A549 (cell line): ENCODE results near the gene NUP214. TPM values are rescaled to one million over a fixed set of nuclear protein-coding genes. Genes with fewer than 3 reads are reported as not detected.

ENCODE experiments used
- ATAC-seq, 2 experiments: fragments of 200-7000 bp in 1 of 2; fragments of >200 bp in 1 of 2; cut with Nextera tagmentation in 1 of 2; cut with Tn5 transposase in 1 of 2; 3 replicates each; pipeline versions ENCODE4 v1.8.0 to v1.9.1; 2018 to 2020; ENCODE audit warnings: mild to moderate bottlenecking in 1 of 2, moderate library complexity in 1 of 2
- CTCF ChIA-PET: fragments of 300-600 bp; sonication (Branson Sonifier 250); formaldehyde crosslinking; extraction: SDS; loops from one replicate; lab custom pipeline; 2021; ENCODE audit warnings: antibody characterized with exemption, inconsistent platforms; lab: Yijun Ruan, JAX
- POLR2A ChIA-PET: fragments of 350-600 bp; formaldehyde crosslinking; extraction: SDS; loops from one replicate; lab custom pipeline; 2021; ENCODE audit warnings: antibody characterized with exemption, inconsistent platforms; lab: Yijun Ruan, JAX
- DNase-seq, 2 experiments: peaks; one replicate each; pipeline versions ENCODE4 v3.0.0 to v3.0.0-alpha.2; 2011 to 2016; ENCODE audit warnings: low read depth in 1 of 2, low spot score in 1 of 2
- FAIRE-seq: peaks from 2 replicates; lab custom pipeline; 2011; peaks lifted over from hg19 to GRCh38; lab: Jason Lieb, UNC
- H3K27ac ChIP-seq, 2 experiments: fragments of >200 bp; sonication (Bioruptor Twin); formaldehyde crosslinking; 3 replicates each; pipeline ENCODE4 v1.5.1; 2016 to 2017
- H3K4me1 ChIP-seq: fragments of >200 bp; sonication (Bioruptor Twin); formaldehyde crosslinking; 3 replicates; pipeline ENCODE4 v1.6.1; 2016
- H3K4me2 ChIP-seq: fragments of >200 bp; sonication (Bioruptor Twin); formaldehyde crosslinking; 3 replicates; pipeline ENCODE4 v1.6.1; 2016
- H3K4me3 ChIP-seq: fragments of >200 bp; sonication (Bioruptor Twin); formaldehyde crosslinking; 3 replicates; pipeline ENCODE4 v1.5.1; 2016
- H3K9me3 ChIP-seq: fragments of >200 bp; sonication (Bioruptor Twin); formaldehyde crosslinking; 3 replicates; pipeline ENCODE4 v1.6.1; 2016
- ATOH8 ChIP-seq: fragments of 250-450 bp; sonication (Bioruptor Pico); IDR thresholded peaks from 2 replicates; pipeline ENCODE4 v1.5.0; 2020; ENCODE audit warnings: low read depth, mild to moderate bottlenecking, moderate library complexity
- BCL3 ChIP-seq: fragments of >200 bp; sonication (Bioruptor Twin); formaldehyde crosslinking; IDR thresholded peaks from 3 replicates; pipeline ENCODE4 v1.6.1; 2016
- BHLHE40 ChIP-seq: IDR thresholded peaks from 2 replicates; pipeline ENCODE4 v1.6.1; 2012; ENCODE audit warnings: low read depth, low read length, inconsistent platforms
- CEBPB ChIP-seq, 2 experiments: fragments of >200 bp in 1 of 2; sonication (Bioruptor Twin) in 1 of 2; formaldehyde crosslinking in 1 of 2; IDR thresholded peaks; 2 replicates each; pipeline ENCODE4 v1.6.1; 2012 to 2016
- CHD4 ChIP-seq: fragments of 200-600 bp; sonication (generic); IDR thresholded peaks from 2 replicates; pipeline ENCODE4 v1.6.1; 2016; ENCODE audit warnings: antibody characterized with exemption, mild to moderate bottlenecking, borderline replicate concordance
- E2F6 ChIP-seq: IDR thresholded peaks from 2 replicates; pipeline ENCODE4 v1.6.1; 2012; ENCODE audit warnings: low read depth, borderline replicate concordance
- EHF ChIP-seq: fragments of 250-450 bp; sonication (Bioruptor Pico); IDR thresholded peaks from 2 replicates; pipeline ENCODE4 v1.5.0; 2020; ENCODE audit warnings: mild to moderate bottlenecking
- FOXS1 ChIP-seq: fragments of 250-450 bp; sonication (Bioruptor Pico); IDR thresholded peaks from 2 replicates; pipeline ENCODE4 v1.5.0; 2020; ENCODE audit warnings: mild to moderate bottlenecking, moderate library complexity
- HMGXB4 ChIP-seq: fragments of 250-450 bp; sonication (Bioruptor Pico); IDR thresholded peaks from 2 replicates; pipeline ENCODE4 v1.5.0; 2021; ENCODE audit warnings: mild to moderate bottlenecking, moderate library complexity, borderline replicate concordance
- HOXA7 ChIP-seq: fragments of 250-450 bp; sonication (Bioruptor Pico); IDR thresholded peaks from 2 replicates; pipeline ENCODE4 v1.5.0; 2020; ENCODE audit warnings: mild to moderate bottlenecking, moderate library complexity
- JUNB ChIP-seq: fragments of >200 bp; sonication (Bioruptor Twin); formaldehyde crosslinking; IDR thresholded peaks from 2 replicates; pipeline ENCODE4 v1.6.1; 2016
- KDM5A ChIP-seq: fragments of 200-600 bp; sonication (generic); IDR thresholded peaks from 2 replicates; pipeline ENCODE4 v1.6.1; 2016; ENCODE audit warnings: antibody characterized with exemption, mild to moderate bottlenecking
- MAFK ChIP-seq: fragments of 450-650 bp; IDR thresholded peaks from 2 replicates; pipeline ENCODE4 v1.6.1; 2014; ENCODE audit not compliant: partially characterized antibody
- MAZ ChIP-seq: fragments of 150-350 bp; IDR thresholded peaks from 2 replicates; pipeline ENCODE4 v1.6.1; 2014; ENCODE audit warnings: antibody characterized with exemption, low read depth, low read length, borderline replicate concordance
- MYC ChIP-seq: IDR thresholded peaks from 2 replicates; pipeline ENCODE4 v1.6.1; 2012; ENCODE audit warnings: mild to moderate bottlenecking, inconsistent platforms, low read length, improper control_type of control experiment, borderline replicate concordance
- NPAS2 ChIP-seq: fragments of 250-450 bp; sonication (Bioruptor Pico); IDR thresholded peaks from 2 replicates; pipeline ENCODE4 v1.8.0; 2022; ENCODE audit warnings: mild to moderate bottlenecking, moderate library complexity, borderline replicate concordance
- PHF8 ChIP-seq: fragments of 200-600 bp; sonication (generic); IDR thresholded peaks from 2 replicates; pipeline ENCODE4 v1.6.1; 2016; ENCODE audit warnings: low read depth, mild to moderate bottlenecking, antibody characterized with exemption, moderate library complexity, borderline replicate concordance
- RCOR1 ChIP-seq: fragments of 150-350 bp; IDR thresholded peaks from 2 replicates; pipeline ENCODE4 v1.6.1; 2014; ENCODE audit warnings: antibody characterized with exemption, low read length, low read depth
- RFX5 ChIP-seq: fragments of 450-650 bp; IDR thresholded peaks from 2 replicates; pipeline ENCODE4 v1.7.1; 2014; ENCODE audit warnings: antibody characterized with exemption, mild to moderate bottlenecking, moderate library complexity
- SREBF2 ChIP-seq: fragments of 450-650 bp; IDR thresholded peaks from 2 replicates; pipeline ENCODE4 v1.6.1; 2014; ENCODE audit warnings: mild to moderate bottlenecking, moderate library complexity
- TFCP2L1 ChIP-seq: fragments of 250-450 bp; sonication (Bioruptor Pico); IDR thresholded peaks from 2 replicates; pipeline ENCODE4 v1.5.0; 2021; ENCODE audit warnings: mild to moderate bottlenecking
- TP53 ChIP-seq: fragments of 250-450 bp; sonication (Bioruptor Pico); IDR thresholded peaks from 2 replicates; pipeline ENCODE4 v1.5.0; 2021; ENCODE audit warnings: mild to moderate bottlenecking, moderate library complexity
- ZC3H11A ChIP-seq: fragments of 450-650 bp; IDR thresholded peaks from 2 replicates; pipeline ENCODE4 v1.6.1; 2014; ENCODE audit warnings: antibody characterized with exemption, mild to moderate bottlenecking
- ZFP36 ChIP-seq: fragments of 450-650 bp; IDR thresholded peaks from 2 replicates; pipeline ENCODE4 v1.6.1; 2014; ENCODE audit warnings: borderline replicate concordance; ENCODE audit not compliant: partially characterized antibody
- ZSCAN20 ChIP-seq: fragments of 250-450 bp; sonication (Bioruptor Pico); IDR thresholded peaks from 2 replicates; pipeline ENCODE4 v1.8.0; 2022; ENCODE audit warnings: mild to moderate bottlenecking, moderate library complexity
- WGBS: methylation state at CpG from one replicate; pipeline ENCODE4 v1.1.6; 2017; ENCODE audit errors: missing lambda C conversion rate; 5-methylcytosine and 5-hydroxymethylcytosine counted together
- polyA plus RNA-seq, 4 experiments: library from polyadenylated mRNA; depleted of rRNA in 3 of 4; stranded (reverse); fragments of >200 nt; fragmentation: RNase III in 1 of 4; extraction: RNeasy Plus Mini Kit Qiagen cat#74134 plus additional on column Dnase treatment in 1 of 4; gene quantifications; 2 replicates in 3 of 4; 3 replicates in 1 of 4; pipeline ENCODE4 v1.2.3, GENCODE V29; 2011 to 2017
- TF ChIP-seq, protein P1 (sequence below): fragments of 150-350 bp; IDR thresholded peaks from 2 replicates; pipeline ENCODE4 v1.6.1; 2014; ENCODE audit warnings: low read depth, mild to moderate bottlenecking, low read length

The NUP214 gene
- polyA plus RNA-seq, 2 of the 4 experiments (the other 2 are of a cell fraction), result 14.4 to 18.5 TPM

DNA sequence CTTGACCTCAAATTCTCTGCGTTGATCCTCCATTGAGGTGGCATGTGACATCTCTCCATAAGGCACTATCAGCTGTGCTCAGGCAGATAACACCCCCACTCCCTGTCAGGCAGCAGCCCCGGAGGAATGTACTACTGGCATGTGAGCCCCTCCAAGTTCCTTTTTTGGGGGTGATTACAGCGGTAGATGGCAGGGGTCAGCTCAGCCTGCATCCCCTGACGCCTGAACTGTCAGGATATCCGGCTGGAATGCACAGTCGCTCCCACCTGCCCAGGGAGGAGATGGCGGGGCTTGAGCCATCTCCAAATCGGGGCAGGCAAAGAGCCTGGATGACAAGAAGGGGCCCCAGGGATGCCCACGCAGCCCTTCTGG is 110.1 kb downstream of the NUP214 start (continued):
- no peak for TF ChIP-seq TP53 (CRISPR knock-in tag)
- TF ChIP-seq, all 56 proteins: peak for 0

GRCh38 chr9:131236161-131236560 is 110.8 kb downstream of the NUP214 start:
- Histone ChIP-seq H3K27ac (no peak overlapping the region), H3K9me3 (no peaks in the 10 kb centered on the region), H3K4me1 (no peaks in the 10 kb centered on the region), H3K4me2 (no peak overlapping the region), H3K4me3 (no peak overlapping the region)
- ChIA-PET POLR2A (no interaction called here), CTCF (interaction anchor here (0.5 to 2.1 kb wide), 6 partner anchors 12 to 1666 kb away, joined by 3 to 7 read pairs (median 3); no protein-coding TSS in a partner anchor)
- DNase-seq (no peak), ATAC-seq (no peak), FAIRE-seq (no peak)
- TF ChIP-seq HMGXB4 (no peak), ZSCAN20 (CRISPR knock-in tag) (no peak), FOXS1 (CRISPR knock-in tag) (no peak), BHLHE40 (no peak), EHF (CRISPR knock-in tag) (no peak)
- 88% methylated on average over 8 of the region's 8 CpGs for WGBS

DNA sequence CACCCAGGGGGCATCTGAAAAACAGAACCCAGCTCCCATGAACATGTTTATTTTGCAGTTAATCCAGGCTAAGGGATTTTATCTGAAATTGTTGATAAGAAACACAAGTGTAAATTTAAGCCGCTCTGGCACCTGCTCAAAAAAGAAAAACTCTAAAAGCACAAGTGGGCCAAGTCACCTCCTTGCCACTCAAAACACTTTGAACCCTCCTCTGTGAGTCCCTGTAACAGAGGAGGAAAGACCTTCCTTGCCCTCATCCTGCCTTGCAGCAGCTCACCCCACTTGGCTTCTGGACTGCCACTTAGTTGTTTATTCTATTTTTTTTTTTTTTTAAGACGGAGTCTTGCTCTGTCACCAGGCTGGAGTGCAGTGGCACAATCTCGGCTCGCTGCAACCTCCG is 111.4 kb downstream of the NUP214 start:
- POLR2A ChIA-PET, result no interaction called here
- no peaks in the 10 kb centered on the region for H3K9me3 ChIP-seq
- no peak for ATAC-seq
- no peak for DNase-seq
- no peak overlapping the region for H3K4me3 ChIP-seq
- TF ChIP-seq ZC3H11A, result no peak
- TF ChIP-seq SREBF2, result no peak
- TF ChIP-seq, protein P1, sequence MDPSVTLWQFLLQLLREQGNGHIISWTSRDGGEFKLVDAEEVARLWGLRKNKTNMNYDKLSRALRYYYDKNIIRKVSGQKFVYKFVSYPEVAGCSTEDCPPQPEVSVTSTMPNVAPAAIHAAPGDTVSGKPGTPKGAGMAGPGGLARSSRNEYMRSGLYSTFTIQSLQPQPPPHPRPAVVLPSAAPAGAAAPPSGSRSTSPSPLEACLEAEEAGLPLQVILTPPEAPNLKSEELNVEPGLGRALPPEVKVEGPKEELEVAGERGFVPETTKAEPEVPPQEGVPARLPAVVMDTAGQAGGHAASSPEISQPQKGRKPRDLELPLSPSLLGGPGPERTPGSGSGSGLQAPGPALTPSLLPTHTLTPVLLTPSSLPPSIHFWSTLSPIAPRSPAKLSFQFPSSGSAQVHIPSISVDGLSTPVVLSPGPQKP, result no peak
- no peak for TF ChIP-seq BHLHE40
- no peak for TF ChIP-seq PHF8
- TF ChIP-seq CEBPB (IDR thresholded peaks at IDR 0.05), result no peak
- TF ChIP-seq NPAS2 (CRISPR knock-in tag), result no peak
- TF ChIP-seq TFCP2L1 (CRISPR knock-in tag), result no peak
- H3K27ac ChIP-seq, result no peak overlapping the region
- 95% methylated on average over 5 of the region's 5 CpGs for WGBS
- no peak overlapping the region for H3K4me2 ChIP-seq
- CTCF ChIA-PET, result interaction anchor here (1.4 kb wide), 1 partner anchor 248 kb away, joined by 3 read pairs; no protein-coding TSS in a partner anchor
- no peak for FAIRE-seq
- H3K4me1 ChIP-seq, result no peaks in the 10 kb centered on the region

GRCh38 chr9:131237291-131237690 is 111.9 kb downstream of the NUP214 start:
- 91% methylated on average over 7 of the region's 7 CpGs for WGBS
- TF ChIP-seq KDM5A (no peak), TFCP2L1 (CRISPR knock-in tag) (no peak), MAFK (no peak), MAZ (no peak), MYC (no peak), E2F6 (no peak), ATOH8 (no peak), JUNB (no peak), CHD4 (no peak), BCL3 (no peak), RCOR1 (no peak), RFX5 (no peak), HOXA7 (CRISPR knock-in tag) (no peak), NPAS2 (CRISPR knock-in tag) (no peak), ZFP36 (no peak), TP53 (CRISPR knock-in tag) (no peak), CEBPB (IDR thresholded peaks at IDR 0.05) (no peak)
- TF ChIP-seq, all 56 proteins: peak for 0
- no peak overlapping the region for H3K4me2 ChIP-seq
- no peak overlapping the region for H3K27ac ChIP-seq
- no peak overlapping the region for H3K4me3 ChIP-seq
- no peaks in the 10 kb centered on the region for H3K9me3 ChIP-seq
- ChIA-PET POLR2A (no interaction called here), CTCF (interaction anchor here (1.7 kb wide), 1 partner anchor 99 kb away, joined by 4 read pairs; no protein-coding TSS in a partner anchor)
- DNase-seq, result no peak
- no peaks in the 10 kb centered on the region for H3K4me1 ChIP-seq
- no peak for FAIRE-seq
- ATAC-seq, result no peak
